Embryonic facial prominence (tissue), 1 donor: ENCODE data around the gene KRTAP5-5.
"Not testable (repeated sequence)": the region's sequence is repeated elsewhere in the genome, so short reads cannot be mapped to it uniquely, and the experiment has no call there.

Experiments
- DNase-seq: peaks from one replicate; pipeline ENCODE4 v3.0.0-alpha.2; 2016; ENCODE audit errors: extremely low spot score

The KRTAP5-5 gene

DNA sequence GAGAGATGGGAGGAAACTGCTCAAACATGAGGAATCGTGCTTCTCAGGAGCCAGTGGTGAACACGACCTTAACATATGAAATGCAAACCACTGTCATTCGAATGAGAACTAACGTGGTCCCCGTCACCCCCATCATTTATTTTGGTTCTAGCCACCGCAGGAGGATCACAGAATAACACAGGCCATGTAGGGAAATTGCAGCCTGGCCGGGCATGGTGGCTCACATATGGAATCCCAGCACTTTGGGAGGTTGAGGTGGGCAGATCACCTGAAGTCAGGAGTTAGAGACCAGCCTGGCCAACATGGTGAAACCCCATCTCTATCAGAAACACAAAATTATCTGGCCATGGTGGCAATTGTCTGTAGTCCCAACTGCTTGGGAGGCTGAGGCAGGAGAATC, 27.1 kb downstream of the KRTAP5-5 start:
- no peak for DNase-seq

DNA sequence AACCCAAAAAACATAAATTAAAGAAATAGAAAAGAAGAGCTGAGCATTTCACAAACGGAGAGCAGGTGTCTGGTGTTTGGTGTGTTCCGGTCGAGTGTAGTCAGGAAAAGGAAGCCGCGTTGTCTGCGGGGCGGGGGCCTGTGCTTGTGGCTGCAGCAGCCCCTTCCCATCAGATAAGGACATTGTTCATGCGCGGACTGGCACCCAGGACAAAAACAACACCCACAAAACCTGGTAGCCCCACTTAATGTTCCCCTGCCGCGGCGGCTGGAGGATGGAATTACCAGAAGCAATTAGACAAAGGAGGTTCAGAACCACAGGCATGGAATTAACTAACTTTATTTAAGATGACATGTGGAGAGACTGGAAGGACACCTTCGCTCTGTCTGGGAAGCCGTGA, 29.9 kb downstream of the KRTAP5-5 start:
- DNase-seq: no peak

DNA sequence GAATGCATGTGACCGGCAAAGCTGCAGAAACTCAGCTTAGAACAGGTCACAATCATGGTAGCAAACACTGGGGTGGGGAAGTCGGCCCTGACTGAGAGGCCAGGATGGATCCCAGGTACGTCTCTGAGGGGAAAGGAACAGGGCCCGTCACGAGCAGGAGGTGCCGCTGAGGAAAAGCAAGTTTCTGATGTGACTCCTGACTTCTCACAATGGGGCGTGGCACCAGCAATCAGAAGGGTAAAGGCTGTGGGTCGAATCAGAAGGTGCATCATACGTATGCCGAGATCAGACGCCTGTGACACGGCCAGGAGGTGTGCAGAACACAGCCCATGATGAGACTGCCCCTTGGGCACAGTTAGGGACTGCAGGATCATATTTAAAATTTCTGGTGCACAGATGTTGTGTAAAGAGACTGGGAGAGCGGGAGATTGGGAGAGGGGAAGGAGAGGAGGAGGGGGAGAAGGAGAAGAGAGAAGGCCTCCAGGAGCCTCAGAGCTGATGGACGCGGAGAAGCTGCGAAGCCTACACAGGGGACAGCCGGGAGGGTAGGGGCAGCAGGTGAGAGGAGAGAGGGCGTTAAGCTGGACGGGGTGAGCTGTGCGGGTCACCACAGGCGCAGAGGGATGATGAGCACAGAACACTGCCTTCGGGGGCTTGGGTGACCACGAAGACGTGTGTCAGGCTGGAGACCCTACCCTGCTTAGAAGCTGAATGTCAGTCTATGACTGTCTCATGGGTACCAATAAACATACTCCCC, 30.7 kb downstream of the KRTAP5-5 start:
- DNase-seq: no peak

DNA sequence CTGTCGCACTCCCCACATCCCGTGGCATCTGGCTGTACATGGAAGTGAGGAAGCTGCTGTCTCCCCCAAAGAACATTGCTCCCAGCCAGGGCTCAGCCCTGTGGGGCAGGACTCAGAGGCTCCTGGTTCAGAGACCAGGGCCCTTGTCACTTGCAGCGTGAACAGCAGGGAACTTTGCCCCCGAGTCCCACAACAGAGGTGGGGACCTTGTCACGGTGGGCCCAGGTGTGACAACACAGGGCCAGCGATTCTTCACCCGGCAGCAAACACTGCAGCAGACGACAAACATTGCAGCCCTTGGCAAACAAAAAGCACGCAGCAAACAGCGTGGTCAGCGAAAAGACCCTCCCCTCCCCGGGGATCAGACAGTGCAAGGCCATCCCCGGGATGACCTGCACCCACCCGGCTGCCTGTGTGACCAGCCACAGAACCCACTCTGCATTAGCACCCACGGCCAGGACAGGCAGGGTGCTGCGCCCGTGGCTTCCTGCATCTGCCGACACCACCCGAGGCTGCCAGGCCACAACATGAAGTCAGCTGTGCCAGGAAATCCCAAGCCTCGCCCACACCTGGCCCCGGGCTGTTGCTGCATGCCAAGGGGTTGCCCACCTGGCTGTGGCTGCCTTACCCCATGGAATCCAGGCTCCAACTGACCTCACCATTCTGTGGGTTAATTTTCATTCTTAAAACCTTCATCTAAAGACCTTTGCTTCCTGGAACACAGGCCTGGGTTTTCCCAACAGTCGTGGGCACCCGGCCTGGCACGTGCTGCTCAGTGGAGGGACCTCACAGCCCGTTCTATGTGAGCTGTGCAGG, 32.1 kb downstream of the KRTAP5-5 start:
- DNase-seq: not testable (repeated sequence)

DNA sequence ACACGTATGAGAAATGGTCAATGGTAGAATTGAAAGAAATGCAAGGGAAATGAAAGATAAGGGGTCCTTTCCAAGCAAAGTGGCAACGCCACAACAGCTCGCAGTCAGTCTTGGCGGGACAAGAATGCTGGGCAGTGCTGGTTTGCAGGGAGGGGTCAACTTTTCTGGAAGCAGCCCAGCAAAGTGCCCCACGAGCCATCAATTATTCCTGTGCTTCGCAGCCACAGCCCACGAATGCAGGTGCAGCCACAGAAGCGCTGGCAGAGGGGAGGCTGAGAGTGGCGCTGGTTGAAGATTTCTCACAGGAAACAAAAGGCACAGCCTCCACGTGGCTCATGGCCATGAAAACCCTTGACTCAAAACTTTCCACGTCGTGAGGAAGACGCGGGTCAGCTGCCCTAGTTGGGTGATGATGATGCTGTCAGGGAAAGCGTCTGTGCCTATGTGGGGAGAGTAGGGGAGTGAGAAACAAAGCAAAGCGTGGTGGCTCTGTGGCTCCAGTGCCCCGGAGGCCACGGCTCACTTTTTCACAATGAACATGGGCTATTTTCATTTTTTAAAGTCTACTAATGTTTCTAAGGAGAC, 33.2 kb downstream of the KRTAP5-5 start:
- DNase-seq: not testable (repeated sequence)

DNA sequence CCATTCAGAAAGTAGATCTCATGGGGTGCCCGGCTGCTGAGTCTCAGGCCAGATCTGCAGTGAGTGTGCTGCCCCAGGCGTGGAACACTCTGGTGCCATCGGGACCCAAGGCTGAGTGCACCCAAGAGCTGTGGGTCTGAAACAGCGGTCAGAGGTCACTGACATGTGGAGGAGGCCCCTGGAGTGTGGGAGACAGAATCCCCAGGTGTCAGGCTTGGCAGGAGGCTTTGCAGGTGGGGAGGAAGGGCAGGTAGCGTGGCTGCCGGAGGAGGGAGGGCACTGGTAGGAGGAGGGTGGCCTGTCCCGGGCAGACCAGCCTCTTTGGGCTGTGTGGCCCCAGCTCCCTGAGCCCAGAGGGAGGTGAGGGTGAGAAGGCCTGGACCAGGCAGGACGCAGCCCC, 35.7 kb downstream of the KRTAP5-5 start:
- no peak for DNase-seq

DNA sequence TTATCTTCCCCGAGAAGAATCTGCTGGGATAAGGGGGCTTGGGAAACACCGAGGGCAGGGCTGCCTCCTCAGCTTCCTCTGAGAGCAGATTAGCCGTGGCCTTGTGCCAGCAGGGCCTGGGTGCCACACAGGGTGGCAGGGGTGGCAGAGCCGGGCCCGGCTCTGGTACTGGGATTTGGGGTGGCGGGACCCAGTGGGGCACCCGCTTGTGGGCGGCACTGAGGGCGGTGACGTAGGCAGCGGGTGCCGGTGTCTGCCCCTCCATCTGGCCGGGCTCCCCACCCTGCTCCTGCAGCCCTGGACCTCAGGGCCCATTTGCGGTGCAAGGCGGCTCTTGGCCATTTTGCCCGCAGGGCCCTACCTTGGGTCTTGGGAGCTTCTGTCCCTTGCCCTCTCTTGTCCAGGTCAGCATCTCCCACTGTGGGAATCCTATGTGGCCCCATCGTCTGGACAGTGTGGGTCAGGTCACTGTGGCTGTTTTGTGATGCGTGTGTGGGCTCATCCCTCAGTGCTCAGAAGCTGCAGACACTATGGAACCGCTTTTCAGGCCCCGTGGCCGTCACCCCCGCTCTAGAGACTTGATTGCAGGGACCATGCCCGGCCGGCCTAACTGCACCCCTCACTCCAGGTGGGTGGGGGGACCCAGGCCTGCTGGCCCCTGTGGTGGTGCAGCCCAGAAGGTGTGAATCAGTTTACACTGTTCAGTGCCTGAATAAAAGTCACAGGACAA, 37.7 kb downstream of the KRTAP5-5 start:
- DNase-seq: no peak

DNA sequence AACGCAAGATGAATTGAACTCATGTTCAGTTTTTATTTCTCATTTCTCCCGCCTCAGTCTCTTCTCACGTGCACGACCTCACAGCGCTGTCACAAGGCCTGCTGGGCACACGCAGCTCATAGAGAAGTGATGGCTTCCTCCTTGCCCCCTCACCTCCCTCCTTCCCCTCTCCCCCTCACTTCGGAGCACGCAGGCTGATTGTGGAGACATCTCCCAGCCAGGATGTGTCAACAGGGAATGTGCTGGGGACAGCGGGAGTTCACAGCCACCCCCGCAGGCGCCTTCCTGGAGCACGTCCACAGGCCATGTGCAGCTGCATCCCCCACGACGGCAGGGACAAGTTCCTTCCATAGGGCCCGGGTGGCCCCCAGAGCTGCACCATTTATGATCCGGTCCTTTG, 38.3 kb downstream of the KRTAP5-5 start:
- no peak for DNase-seq

DNA sequence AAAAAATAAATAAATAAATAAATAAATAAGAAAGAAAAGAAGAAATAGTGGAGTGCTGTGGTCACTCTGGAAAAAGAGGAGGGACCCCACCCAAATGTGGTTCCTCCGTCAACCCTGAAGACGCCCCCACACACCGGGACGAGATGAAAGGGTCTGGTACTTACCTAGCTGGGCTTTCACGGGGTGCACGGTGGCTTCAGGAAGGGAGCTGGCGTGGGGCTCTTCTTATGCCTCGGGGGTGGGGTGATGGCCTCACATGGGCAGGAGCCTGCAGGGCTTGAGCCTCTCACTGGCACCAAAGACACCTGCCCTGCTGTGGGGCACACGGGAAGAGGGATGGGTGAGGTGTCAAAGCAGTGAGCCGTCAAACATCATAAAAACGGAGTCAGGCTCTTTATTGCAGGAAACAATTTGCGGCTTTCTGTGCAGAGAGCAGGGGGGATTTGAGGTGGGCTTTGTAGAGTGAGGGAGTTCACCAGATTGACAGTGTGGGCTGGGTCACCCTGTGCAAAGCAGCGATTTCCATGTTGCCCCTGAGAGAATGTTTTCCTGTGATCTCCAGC, 39.4 kb downstream of the KRTAP5-5 start:
- no peak for DNase-seq

DNA sequence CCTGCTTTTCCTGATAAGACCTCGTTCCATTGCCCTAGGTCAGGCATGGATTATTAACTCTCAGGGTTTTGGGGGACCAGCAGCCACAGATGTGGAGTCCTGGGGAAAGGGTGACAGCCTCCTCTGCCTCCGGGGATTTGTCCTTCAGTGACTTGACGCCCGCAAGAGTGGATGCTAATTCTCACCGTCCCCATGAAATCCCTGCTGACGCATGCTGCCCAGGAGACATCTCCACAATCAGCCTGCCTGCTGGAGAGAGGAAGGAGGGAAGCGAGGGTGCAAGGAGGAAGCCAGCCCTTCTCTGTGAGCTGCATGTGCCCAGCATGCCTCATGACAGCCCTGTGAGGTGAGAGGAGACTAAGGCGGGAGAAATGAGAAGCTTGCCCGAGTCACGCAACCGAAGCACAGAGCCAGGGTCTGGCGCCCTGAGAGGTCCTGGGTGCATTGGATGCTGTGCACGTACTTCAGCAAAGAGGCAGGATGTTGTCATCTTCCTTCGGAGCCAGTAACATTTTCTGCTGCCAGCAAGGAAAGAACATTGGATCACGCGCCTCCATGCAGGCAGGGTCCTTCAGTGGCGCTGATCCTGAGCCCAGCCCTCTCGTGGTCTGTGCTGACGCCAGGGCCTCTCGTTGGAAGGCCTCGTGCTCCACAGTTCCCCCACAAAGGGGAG, 40.1 kb downstream of the KRTAP5-5 start:
- DNase-seq: no peak

DNA sequence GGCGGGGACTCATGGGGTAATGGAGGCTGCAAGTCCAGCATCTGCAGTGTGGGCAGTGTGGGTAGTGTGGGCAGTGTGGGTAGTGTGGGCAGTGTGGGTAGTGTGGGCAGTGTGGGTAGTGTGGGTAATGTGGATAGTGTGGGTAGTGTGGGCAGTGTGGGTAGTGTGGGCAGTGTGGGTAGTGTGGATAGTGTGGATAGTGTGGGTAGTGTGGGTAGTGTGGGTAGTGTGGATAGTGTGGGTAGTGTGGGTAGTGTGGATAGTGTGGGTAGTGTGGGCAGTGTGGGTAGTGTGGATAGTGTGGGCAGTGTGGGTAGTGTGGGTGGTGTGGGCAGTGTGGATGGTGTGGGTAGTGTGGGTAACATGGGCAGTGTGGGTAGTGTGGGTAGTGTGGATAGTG, 40.9 kb downstream of the KRTAP5-5 start:
- not testable (repeated sequence) for DNase-seq

DNA sequence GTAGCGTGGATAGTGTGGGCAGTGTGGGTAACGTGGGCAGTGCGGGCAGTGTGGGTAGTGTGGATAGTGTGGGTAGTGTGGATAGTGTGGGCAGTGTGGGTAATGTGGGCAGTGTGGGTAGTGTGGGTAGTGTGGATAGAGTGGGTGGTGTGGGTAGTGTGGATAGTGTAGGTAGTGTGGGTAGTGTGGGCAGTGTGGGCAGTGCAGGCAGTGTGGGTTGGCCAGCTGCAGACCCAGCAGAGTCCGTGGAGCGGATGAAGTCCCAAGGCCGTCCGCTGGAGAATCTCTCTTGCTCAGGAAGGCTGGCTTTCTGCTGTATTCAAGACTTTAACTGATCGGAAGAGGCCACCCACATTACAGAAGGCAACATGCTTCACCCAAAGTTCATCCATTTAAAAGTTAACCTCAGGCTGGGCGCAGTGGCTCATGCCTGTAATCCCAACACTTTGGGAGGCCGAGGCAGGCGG, 41.4 kb downstream of the KRTAP5-5 start:
- no peak for DNase-seq

DNA sequence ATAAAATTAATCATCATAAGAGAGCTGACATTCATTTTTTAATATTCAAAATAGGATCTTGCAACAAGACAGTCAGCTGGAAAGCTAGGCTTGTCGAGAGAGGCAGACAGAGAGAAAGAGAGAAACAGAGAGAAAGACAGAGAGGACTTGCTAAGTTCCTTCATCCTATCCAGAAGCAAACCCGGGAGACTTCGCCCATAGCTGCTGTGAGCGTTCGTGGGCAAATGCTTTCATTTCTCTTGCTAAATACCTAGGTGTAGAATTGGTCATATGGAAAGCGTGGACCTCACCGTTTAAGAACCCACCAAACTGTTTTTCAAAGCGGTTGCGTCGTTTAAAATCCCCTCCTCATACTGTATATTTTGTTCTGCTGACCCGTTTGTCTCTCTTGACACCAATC, 42.1 kb downstream of the KRTAP5-5 start:
- DNase-seq: no peak

DNA sequence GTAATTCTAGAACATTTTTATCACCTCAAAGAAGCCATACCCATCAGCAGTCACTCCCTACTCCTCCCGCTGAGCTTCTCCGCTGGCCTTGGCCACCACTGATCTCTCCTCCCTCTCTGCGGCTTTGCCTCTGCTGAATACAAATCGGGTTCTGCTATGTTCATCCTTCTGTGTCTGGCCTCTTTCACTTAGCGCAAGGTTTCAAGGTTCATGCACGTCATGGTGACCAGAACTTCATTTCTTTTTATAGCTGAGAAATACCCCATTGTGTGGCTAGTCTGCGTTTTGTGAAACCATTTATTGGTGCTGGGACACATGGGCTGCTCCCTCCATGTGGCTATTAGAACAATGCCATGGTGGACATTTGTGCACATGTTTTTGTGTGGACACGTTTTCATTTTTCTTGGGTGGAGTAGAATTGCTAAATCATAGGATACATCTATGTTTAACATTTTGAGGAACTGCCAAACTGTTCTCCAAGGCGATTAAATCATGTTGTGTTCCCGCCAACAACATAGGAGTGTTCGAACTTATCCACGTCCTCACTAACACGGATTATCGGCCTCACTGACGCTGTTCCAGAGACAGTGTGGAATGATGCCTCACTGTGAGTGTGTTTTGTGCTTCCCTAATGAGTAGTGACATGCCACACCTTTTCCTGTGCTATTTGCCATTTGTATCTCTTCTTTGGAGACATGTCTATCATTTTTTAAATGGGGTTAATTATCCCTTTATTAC, 43.2 kb downstream of the KRTAP5-5 start:
- no peak for DNase-seq

DNA sequence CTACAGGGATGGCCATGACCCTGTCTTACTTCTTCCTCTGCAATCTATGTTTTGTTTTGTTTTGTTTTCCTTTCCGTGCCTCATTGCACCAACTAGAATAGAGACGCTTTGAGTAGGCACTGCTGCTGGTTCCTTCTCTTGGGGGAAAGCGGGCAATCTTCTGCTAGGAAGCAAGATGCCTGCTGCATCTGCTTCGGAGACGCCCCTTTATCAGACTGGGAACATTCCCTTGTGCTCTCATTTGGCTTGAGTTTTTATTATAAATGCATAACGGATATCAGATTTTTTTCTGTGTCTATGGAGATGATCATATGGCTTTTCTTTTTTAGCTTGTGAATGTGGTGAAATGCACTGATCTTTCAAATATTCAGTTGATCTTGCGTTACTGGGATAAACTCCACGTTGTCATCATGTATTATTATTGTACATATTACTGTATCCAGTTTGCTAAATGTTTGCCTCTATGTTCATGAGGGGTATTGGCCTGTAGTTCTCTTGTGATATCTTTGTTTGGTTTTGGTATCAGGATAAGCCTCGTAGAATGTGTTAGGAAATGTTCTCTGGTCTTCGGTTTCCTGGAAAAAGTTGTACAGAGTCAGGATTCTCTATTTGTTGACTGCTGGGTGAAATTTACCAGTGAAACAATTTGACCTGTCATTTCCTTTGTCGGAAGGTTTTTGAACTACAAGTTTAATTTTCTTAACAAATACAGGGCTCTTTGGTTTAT, 44.0 kb downstream of the KRTAP5-5 start:
- no peak for DNase-seq

DNA sequence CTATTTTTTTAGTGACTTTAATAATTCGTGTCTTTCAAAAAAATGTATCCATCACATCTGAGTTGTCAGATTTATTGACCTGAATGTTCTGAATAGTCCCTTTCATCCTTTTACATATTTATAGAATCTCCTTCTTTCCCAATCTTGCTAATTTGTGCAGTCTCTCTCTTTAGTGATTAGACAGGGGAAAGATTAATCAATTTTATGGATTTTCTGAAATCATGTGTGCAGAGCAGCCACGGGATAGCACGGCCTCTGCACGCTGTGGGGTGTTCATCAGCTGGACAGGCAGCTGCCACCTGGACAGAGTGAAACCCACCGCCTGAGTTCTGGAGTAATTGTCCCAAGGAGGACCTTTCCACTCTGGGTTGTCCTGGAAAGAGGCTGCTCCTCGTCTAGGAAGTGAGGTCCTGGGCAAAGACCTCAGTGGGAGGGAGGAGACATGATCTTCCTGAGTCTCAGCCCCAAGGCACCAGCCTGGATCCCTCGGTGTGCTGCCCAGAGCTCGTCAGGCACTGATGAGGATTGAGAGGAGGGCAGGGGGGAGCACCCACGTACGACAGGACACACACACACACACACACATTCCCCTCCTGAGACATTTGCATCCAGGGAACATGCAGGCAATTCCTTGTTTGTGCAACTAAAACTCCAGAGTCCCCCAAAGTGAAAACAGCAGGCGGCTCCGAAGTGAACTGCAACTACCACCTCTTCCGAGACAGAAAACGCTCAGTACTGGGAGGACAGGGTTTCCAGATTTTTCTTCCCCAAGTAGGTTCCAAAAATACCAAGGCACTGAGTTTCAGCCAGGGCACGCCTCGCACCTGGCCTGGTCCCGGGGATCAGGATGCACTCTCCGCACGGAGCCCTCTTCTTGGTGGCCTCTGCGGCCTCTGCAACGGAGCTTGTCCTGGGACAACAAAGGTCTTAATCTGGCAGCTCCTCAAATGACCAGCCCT, 44.9 kb downstream of the KRTAP5-5 start:
- no peak for DNase-seq

DNA sequence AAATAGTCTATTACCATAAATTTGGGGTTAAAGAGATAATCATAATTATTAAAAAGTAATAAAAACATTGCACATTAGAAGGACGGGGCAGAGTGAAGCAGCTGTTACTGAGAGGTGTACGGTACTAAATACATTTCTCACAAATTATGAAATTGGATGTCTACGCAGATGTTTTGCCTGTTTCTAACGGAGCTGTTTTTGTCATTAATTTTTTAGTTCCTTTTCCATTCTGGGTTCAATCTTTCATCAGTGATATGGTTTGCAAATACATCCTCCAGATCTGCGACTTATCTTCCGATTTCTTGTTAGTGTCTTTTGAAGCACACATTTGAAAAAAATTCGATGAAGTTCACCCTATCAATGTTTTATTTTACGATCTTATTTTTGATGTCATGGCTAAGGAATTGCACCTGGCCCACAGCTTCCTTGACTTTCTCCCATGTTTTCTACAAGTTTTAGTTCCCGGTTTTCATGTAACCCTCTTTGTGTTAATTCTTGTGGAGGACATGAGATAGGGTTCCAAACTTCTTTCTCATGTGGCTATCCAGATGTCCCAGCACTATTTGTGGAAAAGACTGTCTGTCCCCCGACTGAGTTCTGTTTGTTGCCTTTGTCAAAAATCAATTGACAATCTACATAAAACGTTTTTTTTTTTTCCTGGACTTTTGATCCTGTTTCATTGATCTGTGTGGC, 46.1 kb downstream of the KRTAP5-5 start:
- no peak for DNase-seq

DNA sequence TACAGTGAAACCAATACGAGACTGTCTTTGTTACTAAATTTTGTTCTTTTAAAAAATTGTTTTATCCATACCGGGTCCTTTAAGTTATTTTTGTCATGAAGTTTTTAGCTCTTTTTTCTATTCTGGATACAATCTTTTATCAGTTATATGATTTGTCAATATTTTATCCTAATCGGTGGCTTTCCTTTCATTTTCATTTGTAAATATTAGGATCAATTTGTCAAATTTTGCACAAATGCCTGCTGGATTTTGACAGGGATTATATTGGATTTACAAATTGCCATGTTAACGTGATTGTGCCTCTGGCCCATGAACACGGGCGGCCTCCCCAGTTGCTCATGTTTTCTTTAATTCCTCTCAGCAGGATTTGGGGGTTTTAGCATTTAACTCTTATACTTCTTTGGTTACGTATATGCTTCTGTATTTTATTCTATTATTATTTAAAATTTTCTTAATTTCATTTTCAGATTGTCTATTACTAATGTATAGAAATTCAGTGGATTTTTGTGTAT, 46.7 kb downstream of the KRTAP5-5 start:
- no peak for DNase-seq
